Left lobe of liver (tissue), 2 donors: ENCODE measurements around the gene COX4I1. TPM values are rescaled to one million over a fixed set of nuclear protein-coding genes. Genes with fewer than 3 reads are reported as not detected.

ENCODE experiments used
- ATAC-seq: fragments of 200-7000 bp; cut with Tn5 transposase; one replicate; pipeline ENCODE4 v1.9.1; 2020; ENCODE audit warnings: mild to moderate bottlenecking, moderate library complexity
- DNase-seq: peaks from one replicate; pipeline ENCODE4 v3.0.0-alpha.2; 2020; ENCODE audit warnings: low spot score
- total RNA-seq: library from RNA; stranded (reverse); gene quantifications from one replicate; pipeline ENCODE4 v1.2.1, GENCODE V29; 2021
- donor health status: DM: no; HTN: no; CAD: no; lungs with moderate emphysema.
- donor health status: DM: no; HTN: yes; CAD: no.

Gene COX4I1
- total RNA-seq, result 302 TPM

GRCh38 chr16:85799497-85800320 is at the start of gene COX4I1, which contains the start of gene EMC8:
Gene COX4I1 (plus strand): TSS chr16:85799695. CDS start chr16:85801206, 1,511 bp downstream.
Gene EMC8 (minus strand): TSS chr16:85799544. CDS start chr16:85799295, 249 bp downstream.
- ATAC-seq (peak; percentile 98), DNase-seq (peak; percentile 97)

DNA sequence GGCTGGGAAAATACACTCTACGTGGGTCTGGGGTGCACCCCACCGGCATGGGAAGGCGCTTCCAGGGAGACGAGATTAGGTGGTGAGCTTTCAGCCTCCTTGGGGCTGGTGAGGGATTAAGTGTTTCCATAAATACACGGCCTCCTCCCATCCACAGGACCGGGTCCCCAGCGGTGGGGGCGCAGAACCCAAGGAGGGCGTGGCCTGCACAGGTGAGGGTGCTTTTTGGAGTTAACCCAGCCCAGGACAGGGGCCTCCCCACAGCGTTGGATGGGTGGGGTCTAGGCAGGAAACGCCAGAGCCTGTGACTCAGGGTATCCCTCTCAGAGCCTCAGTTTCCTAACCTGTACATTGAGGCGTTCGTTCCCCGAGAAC is 49.7 kb upstream of the COX4I1 start:
- no peak for ATAC-seq
- DNase-seq, result no peak

DNA sequence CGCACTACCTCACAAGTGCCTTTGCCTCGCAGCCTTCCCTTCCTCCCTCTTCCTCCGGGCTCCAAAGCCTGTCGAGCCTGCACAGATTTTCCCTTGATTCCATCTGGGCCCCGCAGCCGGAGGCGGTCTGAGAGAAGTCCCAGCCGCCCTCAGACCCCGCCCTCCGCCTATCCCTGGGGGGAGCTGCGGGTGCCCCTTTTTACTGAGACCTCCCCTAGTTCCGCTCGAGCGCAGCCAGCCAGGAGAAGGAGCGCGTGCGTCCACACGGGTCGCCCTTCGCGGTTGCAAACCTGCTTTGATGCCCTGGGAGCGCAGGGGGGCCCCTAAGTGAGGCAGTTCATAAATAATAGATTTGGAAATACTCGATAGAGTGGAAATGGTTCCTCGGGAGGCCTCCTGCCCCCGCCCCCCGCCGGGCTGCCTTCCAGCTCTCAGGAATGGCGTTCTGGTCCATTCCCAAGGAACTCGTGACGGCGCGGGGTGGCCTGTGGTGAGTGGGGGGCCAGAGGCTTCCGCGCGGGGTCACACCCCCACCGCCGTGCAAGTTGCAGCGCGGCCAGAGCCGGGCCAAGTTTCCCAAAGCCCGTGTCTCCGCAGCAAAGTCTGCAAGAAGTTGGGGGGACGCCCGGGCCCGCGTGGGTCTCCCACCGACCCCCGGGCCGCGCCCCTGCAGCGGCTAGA is 49.2 kb upstream of the COX4I1 start:
- ATAC-seq (no peak), DNase-seq (no peak)

DNA sequence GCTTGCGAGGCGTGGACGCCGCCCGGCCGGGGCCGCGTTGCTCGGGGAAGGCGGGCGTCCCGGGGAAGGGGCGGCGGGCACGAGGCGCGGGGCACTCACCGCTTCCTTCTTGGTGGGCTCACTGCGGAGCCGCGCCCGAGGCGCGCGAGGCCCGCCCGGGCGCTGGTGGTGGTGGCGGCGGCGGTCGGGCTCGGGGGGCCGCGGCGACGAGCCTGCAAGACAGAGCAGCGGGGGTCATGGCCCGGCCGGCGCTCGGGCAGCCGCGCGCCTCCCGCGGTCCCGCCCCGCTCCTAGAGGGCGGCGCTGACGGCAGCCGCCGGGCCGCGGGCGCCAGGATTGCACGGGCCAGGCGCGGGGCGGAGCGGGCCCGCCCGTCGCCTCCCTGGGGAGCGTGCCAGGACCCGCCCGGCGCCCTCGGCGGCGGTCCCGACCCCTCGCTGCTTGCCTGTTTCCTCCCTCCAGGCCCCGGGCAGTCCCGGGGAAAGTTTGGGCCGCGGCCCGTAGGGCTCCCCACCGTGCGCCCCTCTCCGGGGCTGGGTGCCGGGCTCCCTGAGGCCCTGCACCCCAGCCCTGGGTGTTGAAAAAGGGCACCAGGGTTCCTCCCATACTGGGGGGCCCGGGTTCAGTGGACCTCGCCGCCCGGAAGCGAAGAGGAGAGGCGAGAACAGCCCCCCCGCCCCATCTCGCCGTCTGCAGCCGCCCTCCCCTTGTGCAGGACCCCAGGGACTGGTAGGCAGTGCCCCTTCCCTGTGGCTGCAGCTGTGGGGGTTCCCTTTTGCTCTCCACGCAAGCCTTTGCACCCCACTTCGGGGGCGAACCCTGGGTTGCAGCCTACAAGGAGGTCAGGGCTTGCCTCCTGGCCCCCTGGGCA is 48.4 kb upstream of the COX4I1 start, which contains the start of gene C16orf74:
Gene C16orf74, minus strand, starts transcription at position 270 of the 871 bp plus-strand sequence. CDS start 15,879 bp downstream, outside the sequence.
- ATAC-seq (peak; percentile 94), DNase-seq (peak; percentile 74)

DNA sequence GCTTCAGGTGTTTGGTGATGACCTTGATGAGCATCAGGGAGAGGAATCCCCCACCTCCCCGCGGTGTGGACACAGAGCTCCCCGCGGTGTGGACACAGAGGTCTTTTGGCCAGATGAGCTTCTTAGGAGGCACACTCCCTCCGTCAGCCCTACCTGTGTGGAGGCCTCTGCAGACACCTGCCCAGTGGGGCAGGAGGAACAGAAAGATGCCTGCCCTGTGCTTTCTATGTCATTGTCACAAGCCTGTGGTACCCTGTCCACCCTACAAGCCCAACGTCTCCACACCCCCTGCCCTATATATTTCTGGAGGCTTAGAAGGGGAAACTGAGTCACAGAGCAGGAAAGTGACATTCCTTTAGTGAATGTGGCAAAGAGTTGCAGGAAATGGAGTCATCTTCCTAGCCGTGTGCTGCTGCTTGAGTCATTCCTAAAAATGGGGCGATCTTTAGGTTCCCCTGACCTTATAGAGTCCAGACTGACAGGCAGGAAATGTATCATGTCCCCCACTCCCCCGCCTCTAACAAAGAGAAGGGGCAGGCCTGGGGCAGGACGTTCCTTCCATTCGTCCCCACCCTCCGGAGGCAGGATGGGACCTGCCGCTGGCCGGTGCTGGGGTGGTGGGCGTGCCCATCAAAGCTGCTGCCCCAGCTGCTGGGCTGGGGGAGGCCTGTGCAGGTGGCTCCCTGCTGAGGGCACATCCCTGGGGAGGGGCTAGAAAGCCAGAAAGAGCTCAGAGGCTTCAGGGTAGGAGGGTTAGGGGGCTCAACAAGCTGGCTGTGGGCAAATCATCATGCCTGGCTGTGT is 47.6 kb upstream of the COX4I1 start:
- no peak for DNase-seq
- ATAC-seq, result no peak

GRCh38 chr16:85752511-85753420 is 46.7 kb upstream of the COX4I1 start:
- ATAC-seq, result peak; percentile 26
- no peak for DNase-seq

GRCh38 chr16:85753559-85753958 is 45.9 kb upstream of the COX4I1 start:
- no peak for DNase-seq
- ATAC-seq, result no peak

DNA sequence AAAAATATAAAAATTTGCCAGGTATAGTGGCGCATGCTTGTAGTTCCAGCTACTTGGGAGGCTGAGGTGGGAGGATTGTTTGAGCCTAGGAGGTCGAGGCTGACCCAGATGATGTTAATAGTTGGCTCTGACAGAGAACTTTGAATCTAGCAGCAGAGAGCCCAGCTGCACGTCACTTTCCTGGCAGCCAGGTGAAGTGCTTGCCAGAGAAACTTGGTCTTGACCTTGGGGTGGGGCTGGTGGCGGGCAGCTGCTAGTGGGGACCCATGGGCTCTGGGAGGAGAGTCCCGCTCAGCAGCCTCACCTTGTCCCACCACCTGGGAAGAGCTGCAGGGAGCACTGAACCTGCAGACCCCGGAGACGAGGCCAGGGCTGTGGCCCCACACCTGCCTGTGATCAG is 45.5 kb upstream of the COX4I1 start:
- DNase-seq (no peak), ATAC-seq (no peak)

DNA sequence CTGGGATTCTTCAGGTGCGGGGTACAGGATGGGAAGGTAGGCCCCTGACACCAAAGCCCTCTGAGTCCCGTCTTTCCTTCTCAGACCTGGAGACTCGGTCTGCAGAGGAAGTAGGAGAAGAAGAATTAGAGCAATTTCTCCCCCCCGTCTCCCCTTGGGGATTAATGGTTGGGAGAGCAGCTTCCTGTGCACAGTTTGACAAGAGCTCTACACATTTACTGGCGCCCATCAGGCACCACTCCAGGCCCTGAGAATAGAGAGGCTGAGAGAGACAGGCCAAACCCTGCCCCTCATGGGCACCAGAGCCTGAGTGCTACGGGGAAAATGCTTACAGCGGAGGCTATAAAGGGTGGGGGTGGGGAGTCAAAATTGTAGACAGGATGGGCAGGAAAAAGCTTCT is 45.1 kb upstream of the COX4I1 start:
- no peak for ATAC-seq
- no peak for DNase-seq

GRCh38 chr16:85755929-85756768 is 43.3 kb upstream of the COX4I1 start:
- DNase-seq, result no peak
- no peak for ATAC-seq

GRCh38 chr16:85757341-85757822 is 42.1 kb upstream of the COX4I1 start:
- no peak for ATAC-seq
- no peak for DNase-seq

- no peak for ATAC-seq
Observed at GRCh38 chr16:85759136-85759535, 40.4 kb upstream of the COX4I1 start.

GRCh38 chr16:85759631-85760419 is 39.7 kb upstream of the COX4I1 start:
- ATAC-seq (peak; percentile 93), DNase-seq (peak; percentile 63)

More at GRCh38 chr16:85759136-85759535, 40.4 kb upstream of the COX4I1 start:
- DNase-seq, result no peak

DNA sequence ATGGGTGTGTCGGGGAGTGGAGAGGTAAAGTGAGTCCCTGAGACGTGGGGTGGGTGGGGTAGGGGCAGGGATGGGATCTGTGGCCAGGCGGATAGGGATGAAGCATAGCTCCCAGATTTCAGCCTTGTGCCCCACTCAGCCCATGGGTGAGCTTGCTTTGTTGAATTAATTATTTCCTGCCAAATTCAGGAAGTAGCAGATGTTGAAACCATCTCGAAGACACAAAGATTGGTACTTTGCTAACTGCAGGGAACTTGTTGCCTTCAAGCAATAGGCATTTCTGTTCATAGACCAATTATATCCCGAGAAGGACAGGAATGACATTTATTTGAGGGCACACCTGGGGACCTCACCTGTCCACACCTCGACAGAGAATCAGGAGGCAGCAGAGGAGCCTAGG is 37.6 kb upstream of the COX4I1 start:
- no peak for DNase-seq
- ATAC-seq, result no peak

- ATAC-seq (no peak), DNase-seq (no peak)
Observed at GRCh38 chr16:85762970-85763369, 36.5 kb upstream of the COX4I1 start.

GRCh38 chr16:85763616-85764015 is 35.9 kb upstream of the COX4I1 start:
- no peak for ATAC-seq

DNA sequence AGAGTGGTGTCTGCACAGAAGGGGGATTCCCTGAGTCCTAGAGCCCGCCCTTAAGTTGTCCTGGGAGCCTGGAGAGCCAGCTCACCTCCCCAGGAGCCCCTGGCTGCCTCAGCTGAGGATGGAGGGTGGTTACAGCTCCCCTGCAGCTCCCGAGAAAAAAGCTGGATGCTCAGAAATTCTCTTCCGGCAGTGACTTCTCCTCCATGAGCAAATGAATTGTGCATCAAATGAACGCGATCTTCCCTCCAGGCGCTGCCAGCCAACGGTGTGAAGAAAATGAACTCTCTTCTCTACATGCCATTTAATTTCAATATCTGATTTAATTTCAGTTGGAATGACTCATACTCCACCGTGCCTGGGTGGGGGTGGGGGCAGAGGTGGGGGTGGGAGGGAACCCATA is 34.3 kb upstream of the COX4I1 start:
- no peak for ATAC-seq
- no peak for DNase-seq

More at GRCh38 chr16:85763616-85764015, 35.9 kb upstream of the COX4I1 start:
- no peak for DNase-seq
